Kasumi-1 (cell line): ENCODE results near the gene PRR35.
"Not testable (repeated sequence)": the region's sequence is repeated elsewhere in the genome, so short reads cannot be mapped to it uniquely, and the experiment has no call there.

ENCODE experiments used
- DNase-seq, 2 experiments: peaks; one replicate each; lab custom pipeline; 2025; lab: John Stamatoyannopoulos, UW

The PRR35 gene

GRCh38 chr16:593807-594206 lies 33.6 kb downstream of the PRR35 start:
- no peak for DNase-seq

GRCh38 chr16:595094-595528 lies 34.9 kb downstream of the PRR35 start:
- no peak for DNase-seq

GRCh38 chr16:595942-596735 lies 35.9 kb downstream of the PRR35 start:
- DNase-seq = peak; percentile 35 to 53

GRCh38 chr16:596736-597060 lies 36.5 kb downstream of the PRR35 start:
- DNase-seq = no peak

- not testable (repeated sequence) for DNase-seq
Measured at GRCh38 chr16:597655-598054, 37.5 kb downstream of the PRR35 start.

- no peak for DNase-seq
Measured at GRCh38 chr16:598823-599739, 38.9 kb downstream of the PRR35 start.

- peak; percentile 44 to 55 for DNase-seq
Measured at GRCh38 chr16:600781-601180, 40.6 kb downstream of the PRR35 start.

- DNase-seq = no peak
Measured at GRCh38 chr16:603933-604332, 43.7 kb downstream of the PRR35 start.

GRCh38 chr16:606656-607307 lies 46.6 kb downstream of the PRR35 start:
- no peak for DNase-seq

GRCh38 chr16:608019-608418 lies 47.8 kb downstream of the PRR35 start:
- no peak for DNase-seq

- no peak for DNase-seq
Measured at GRCh38 chr16:609316-609715, 49.1 kb downstream of the PRR35 start.

- DNase-seq = no peak
Measured at GRCh38 chr16:609984-610383, 49.8 kb downstream of the PRR35 start.

- DNase-seq = no peak
Measured at GRCh38 chr16:610513-611381, 50.6 kb downstream of the PRR35 start.

- no peak for DNase-seq
Measured at GRCh38 chr16:615122-615521, 54.9 kb downstream of the PRR35 start.
